GM12878 (cell line): ENCODE data around the gene TBP.

ENCODE experiments used
- BCL11A ChIP-seq: IDR thresholded peaks from 2 replicates; pipeline ENCODE4 v1.6.1; 2011; ENCODE audit warnings: low read depth, low read length
- FOS ChIP-seq: IDR thresholded peaks from 3 replicates; pipeline ENCODE4 v1.6.1; 2011; ENCODE audit warnings: borderline replicate concordance; ENCODE audit not compliant: insufficient read length; ENCODE audit errors: extremely low read depth
- MXI1 ChIP-seq: fragments of 150-350 bp; IDR thresholded peaks from 2 replicates; pipeline ENCODE4 v1.6.1; 2011; ENCODE audit warnings: low read depth, mild to moderate bottlenecking, inconsistent platforms, low read length, improper control_type of control experiment
- POLR2A ChIP-seq: IDR thresholded peaks from 2 replicates; pipeline ENCODE4 v1.6.1; 2011; ENCODE audit warnings: low read depth, mild to moderate bottlenecking, low read length
- POLR2AphosphoS5 ChIP-seq: IDR thresholded peaks from 2 replicates; pipeline ENCODE4 v1.6.1; 2011; ENCODE audit warnings: mild to moderate bottlenecking, low read length, inconsistent platforms
- RAD21 ChIP-seq: IDR thresholded peaks from 2 replicates; pipeline ENCODE4 v1.6.1; 2011; ENCODE audit warnings: mild to moderate bottlenecking, low read depth, low read length, moderate library complexity; ENCODE audit not compliant: insufficient read depth
- RFX5 ChIP-seq: IDR thresholded peaks from 2 replicates; pipeline ENCODE4 v1.6.1; 2011; ENCODE audit warnings: low read depth, low read length, improper control_type of control experiment
- SUPT20H ChIP-seq: IDR thresholded peaks from 2 replicates; pipeline ENCODE4 v1.6.1; 2011; ENCODE audit warnings: low read depth, mild to moderate bottlenecking, low read length, moderate library complexity, borderline replicate concordance; ENCODE audit not compliant: control insufficient read depth
- ZBTB33 ChIP-seq: fragments of 450-650 bp; IDR thresholded peaks from 2 replicates; pipeline ENCODE4 v1.6.1; 2017; ENCODE audit warnings: mild to moderate bottlenecking
- ZNF24 ChIP-seq: fragments of 450-650 bp; IDR thresholded peaks from 2 replicates; pipeline ENCODE4 v1.6.1; 2017; ENCODE audit warnings: antibody characterized with exemption, mild to moderate bottlenecking
- TF ChIP-seq, protein P1 (sequence below), 3 experiments: IDR thresholded peaks in 2 of 3; conservative IDR thresholded peaks in 1 of 3; 2 replicates each; pipeline ENCODE4 v1.5.1; 2011; ENCODE audit warnings: low read depth in 3 of 3, low read length in 3 of 3, mild to moderate bottlenecking in 3 of 3, control low read depth in 2 of 3, moderate library complexity in 2 of 3, inconsistent platforms in 1 of 3, mixed read lengths in 1 of 3; ENCODE audit not compliant: control insufficient read depth in 2 of 3, insufficient read depth in 1 of 3; ENCODE audit errors: extremely low read depth in 1 of 3
- TF ChIP-seq, protein P2 (sequence below): IDR thresholded peaks from 2 replicates; pipeline ENCODE4 v1.6.1; 2012; ENCODE audit warnings: mild to moderate bottlenecking, low read depth, low read length

DNA sequence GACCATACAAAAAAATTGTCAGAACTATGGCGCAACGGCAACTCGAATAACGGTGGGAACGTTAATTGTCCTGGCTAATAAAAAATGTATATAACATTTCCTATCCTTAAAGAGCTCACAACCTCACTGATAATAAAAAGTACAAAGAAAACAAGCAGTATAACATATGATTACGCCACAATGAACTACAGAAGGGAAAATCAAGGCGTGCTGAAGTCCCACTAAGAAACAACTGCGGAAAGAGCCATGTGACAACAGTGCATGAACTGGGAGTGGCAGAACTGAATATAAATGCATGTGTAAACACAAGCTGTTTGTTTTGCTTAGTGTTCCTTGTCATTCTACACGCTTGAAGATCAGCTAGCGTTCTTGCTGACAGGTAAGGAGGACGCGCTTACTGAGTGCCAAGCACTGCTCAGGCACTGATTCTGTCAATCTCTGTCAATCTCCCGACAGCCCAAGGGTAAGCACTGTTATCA is 596 bp upstream of the TBP start:
- TF ChIP-seq, protein P1, sequence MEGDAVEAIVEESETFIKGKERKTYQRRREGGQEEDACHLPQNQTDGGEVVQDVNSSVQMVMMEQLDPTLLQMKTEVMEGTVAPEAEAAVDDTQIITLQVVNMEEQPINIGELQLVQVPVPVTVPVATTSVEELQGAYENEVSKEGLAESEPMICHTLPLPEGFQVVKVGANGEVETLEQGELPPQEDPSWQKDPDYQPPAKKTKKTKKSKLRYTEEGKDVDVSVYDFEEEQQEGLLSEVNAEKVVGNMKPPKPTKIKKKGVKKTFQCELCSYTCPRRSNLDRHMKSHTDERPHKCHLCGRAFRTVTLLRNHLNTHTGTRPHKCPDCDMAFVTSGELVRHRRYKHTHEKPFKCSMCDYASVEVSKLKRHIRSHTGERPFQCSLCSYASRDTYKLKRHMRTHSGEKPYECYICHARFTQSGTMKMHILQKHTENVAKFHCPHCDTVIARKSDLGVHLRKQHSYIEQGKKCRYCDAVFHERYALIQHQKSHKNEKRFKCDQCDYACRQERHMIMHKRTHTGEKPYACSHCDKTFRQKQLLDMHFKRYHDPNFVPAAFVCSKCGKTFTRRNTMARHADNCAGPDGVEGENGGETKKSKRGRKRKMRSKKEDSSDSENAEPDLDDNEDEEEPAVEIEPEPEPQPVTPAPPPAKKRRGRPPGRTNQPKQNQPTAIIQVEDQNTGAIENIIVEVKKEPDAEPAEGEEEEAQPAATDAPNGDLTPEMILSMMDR (IDR thresholded peaks at IDR 0.05 in 2 of 3, conservative IDR thresholded peaks at IDR 0.05 in 1 of 3; ENCODE audit: control insufficient read depth in 2 of 3, extremely low read depth in 1 of 3, insufficient read depth in 1 of 3, low read depth in 3 of 3, low read length in 3 of 3), result no peak
- TF ChIP-seq FOS (no peak), RAD21 (no peak), ZNF24 (no peak), MXI1 (no peak), BCL11A (no peak), ZBTB33 (no peak), SUPT20H (no peak), RFX5 (no peak), POLR2AphosphoS5 (no peak), POLR2A (no peak)
- TF ChIP-seq, protein P2, sequence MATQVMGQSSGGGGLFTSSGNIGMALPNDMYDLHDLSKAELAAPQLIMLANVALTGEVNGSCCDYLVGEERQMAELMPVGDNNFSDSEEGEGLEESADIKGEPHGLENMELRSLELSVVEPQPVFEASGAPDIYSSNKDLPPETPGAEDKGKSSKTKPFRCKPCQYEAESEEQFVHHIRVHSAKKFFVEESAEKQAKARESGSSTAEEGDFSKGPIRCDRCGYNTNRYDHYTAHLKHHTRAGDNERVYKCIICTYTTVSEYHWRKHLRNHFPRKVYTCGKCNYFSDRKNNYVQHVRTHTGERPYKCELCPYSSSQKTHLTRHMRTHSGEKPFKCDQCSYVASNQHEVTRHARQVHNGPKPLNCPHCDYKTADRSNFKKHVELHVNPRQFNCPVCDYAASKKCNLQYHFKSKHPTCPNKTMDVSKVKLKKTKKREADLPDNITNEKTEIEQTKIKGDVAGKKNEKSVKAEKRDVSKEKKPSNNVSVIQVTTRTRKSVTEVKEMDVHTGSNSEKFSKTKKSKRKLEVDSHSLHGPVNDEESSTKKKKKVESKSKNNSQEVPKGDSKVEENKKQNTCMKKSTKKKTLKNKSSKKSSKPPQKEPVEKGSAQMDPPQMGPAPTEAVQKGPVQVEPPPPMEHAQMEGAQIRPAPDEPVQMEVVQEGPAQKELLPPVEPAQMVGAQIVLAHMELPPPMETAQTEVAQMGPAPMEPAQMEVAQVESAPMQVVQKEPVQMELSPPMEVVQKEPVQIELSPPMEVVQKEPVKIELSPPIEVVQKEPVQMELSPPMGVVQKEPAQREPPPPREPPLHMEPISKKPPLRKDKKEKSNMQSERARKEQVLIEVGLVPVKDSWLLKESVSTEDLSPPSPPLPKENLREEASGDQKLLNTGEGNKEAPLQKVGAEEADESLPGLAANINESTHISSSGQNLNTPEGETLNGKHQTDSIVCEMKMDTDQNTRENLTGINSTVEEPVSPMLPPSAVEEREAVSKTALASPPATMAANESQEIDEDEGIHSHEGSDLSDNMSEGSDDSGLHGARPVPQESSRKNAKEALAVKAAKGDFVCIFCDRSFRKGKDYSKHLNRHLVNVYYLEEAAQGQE, result no peak
